ENCODE measurements around the gene ZSWIM1.
"Not testable (repeated sequence)": the region's sequence is repeated elsewhere in the genome, so short reads cannot be mapped to it uniquely, and the experiment has no call there.

ZSWIM1 gene

GRCh38 chr20:45909817-45910669 lies 29.0 kb downstream of the ZSWIM1 start:
- DNase-seq (ENCODE audit: low read depth), result no peak

GRCh38 chr20:45910670-45911485 lies 29.9 kb downstream of the ZSWIM1 start:
- peak; percentile 100 for DNase-seq (ENCODE audit: low read depth)

- DNase-seq (ENCODE audit: low read depth), result no peak
Observed at GRCh38 chr20:45911486-45912343, 30.7 kb downstream of the ZSWIM1 start, which contains the start of gene PLTP. Gene PLTP (minus strand): TSS chr20:45912155. CDS start chr20:45911452, 703 bp downstream.

- DNase-seq (ENCODE audit: low read depth), result no peak
Observed at GRCh38 chr20:45912344-45912682, 31.3 kb downstream of the ZSWIM1 start.

- DNase-seq (ENCODE audit: low read depth), result no peak
Observed at GRCh38 chr20:45913116-45913515, 32.1 kb downstream of the ZSWIM1 start.

GRCh38 chr20:45917790-45918141 lies 36.7 kb downstream of the ZSWIM1 start:
- no peak for DNase-seq (ENCODE audit: low read depth)

GRCh38 chr20:45918182-45918737 lies 37.2 kb downstream of the ZSWIM1 start:
- no peak for DNase-seq (ENCODE audit: low read depth)

GRCh38 chr20:45918779-45919537 lies 37.9 kb downstream of the ZSWIM1 start:
- no peak for DNase-seq (ENCODE audit: low read depth)

- DNase-seq (ENCODE audit: low read depth), result no peak
Observed at GRCh38 chr20:45919542-45920399, 38.7 kb downstream of the ZSWIM1 start.

- DNase-seq (ENCODE audit: low read depth), result no peak
Observed at GRCh38 chr20:45920462-45921336, 39.7 kb downstream of the ZSWIM1 start.

GRCh38 chr20:45921337-45922189 lies 40.5 kb downstream of the ZSWIM1 start:
- DNase-seq (ENCODE audit: low read depth), result no peak

GRCh38 chr20:45924391-45925261 lies 43.6 kb downstream of the ZSWIM1 start:
- no peak for DNase-seq (ENCODE audit: low read depth)

- no peak for DNase-seq (ENCODE audit: low read depth)
Observed at GRCh38 chr20:45925821-45926506, 44.9 kb downstream of the ZSWIM1 start.

- DNase-seq (ENCODE audit: low read depth), result no peak
Observed at GRCh38 chr20:45926731-45927070, 45.7 kb downstream of the ZSWIM1 start.

- DNase-seq (ENCODE audit: low read depth), result no peak
Observed at GRCh38 chr20:45927071-45927878, 46.2 kb downstream of the ZSWIM1 start.

GRCh38 chr20:45931680-45932079 lies 50.7 kb downstream of the ZSWIM1 start:
- not testable (repeated sequence) for DNase-seq (ENCODE audit: low read depth)
